Measurements from ENCODE around the gene FECH. TPM values are rescaled to one million over a fixed set of nuclear protein-coding genes. Genes with fewer than 3 reads are reported as not detected.

FECH gene
- total and polyA plus RNA-seq, 10 donors: 4.3 to 85.9 (median 20.2) TPM

- TF ChIP-seq POLR2A (IDR thresholded peaks at IDR 0.05): no peak
- TF ChIP-seq POLR2AphosphoS5 (IDR thresholded peaks at IDR 0.05): no peak
- no peak for TF ChIP-seq CTCF (IDR thresholded peaks at IDR 0.05 in 8 of 11, conservative IDR thresholded peaks at IDR 0.05 in 3 of 11)
- H3K4me3 ChIP-seq: no peak overlapping the region
These were observed 52.0 kb downstream of the FECH start for GRCh38 chr18:57534511-57534909.

GRCh38 chr18:57533868-57534510 is 52.5 kb downstream of the FECH start:
- intact Hi-C loops (cut with DNase I; ENCODE audit: low total_unique reads): no loop called here
- H3K4me1 ChIP-seq: no peaks in the 10 kb centered on the region
- no peak overlapping the region for H3K4me3 ChIP-seq
- no peaks in the 10 kb centered on the region for H3K36me3 ChIP-seq
- H3K27me3 ChIP-seq (replicated peaks in 1 of 7): no peaks in the 10 kb centered on the region
- TF ChIP-seq POLR2AphosphoS5 (IDR thresholded peaks at IDR 0.05) (no peak), POLR2A (IDR thresholded peaks at IDR 0.05) (no peak), CTCF (IDR thresholded peaks at IDR 0.05 in 8 of 11, conservative IDR thresholded peaks at IDR 0.05 in 3 of 11) (no peak)
- peak overlapping the region in 3 of 8 donors; percentile 12 to 21 (median 16) for H3K27ac ChIP-seq
- no peaks in the 10 kb centered on the region for H3K9me3 ChIP-seq
- no peak for DNase-seq
- 62 to 82% (median 68%) methylated on average over 4 of the region's 4 CpGs for WGBS, 5 donors

More at GRCh38 chr18:57534511-57534909, 52.0 kb downstream of the FECH start:
- Histone ChIP-seq H3K36me3 (no peaks in the 10 kb centered on the region), H3K9me3 (no peaks in the 10 kb centered on the region), H3K27ac (no peak overlapping the region), H3K27me3 (replicated peaks in 1 of 7) (no peaks in the 10 kb centered on the region), H3K4me1 (no peaks in the 10 kb centered on the region)
- intact Hi-C loops (cut with DNase I; ENCODE audit: low total_unique reads): no loop called here
- no peak for DNase-seq

GRCh38 chr18:57533006-57533867 is 53.3 kb downstream of the FECH start:
- H3K9me3 ChIP-seq: no peaks in the 10 kb centered on the region
- no peaks in the 10 kb centered on the region for H3K36me3 ChIP-seq
- no peak for DNase-seq
- WGBS, 5 donors: 49 to 69% (median 60%) methylated on average over 16 of the region's 16 CpGs
- H3K4me1 ChIP-seq: no peaks in the 10 kb centered on the region
- intact Hi-C loops (cut with DNase I; ENCODE audit: low total_unique reads): no loop called here
- H3K4me3 ChIP-seq: no peak overlapping the region
- peak overlapping the region in 3 of 8 donors; percentile 12 to 21 (median 16) for H3K27ac ChIP-seq
- H3K27me3 ChIP-seq (replicated peaks in 1 of 7): no peaks in the 10 kb centered on the region
- TF ChIP-seq POLR2A (IDR thresholded peaks at IDR 0.05) (no peak), POLR2AphosphoS5 (IDR thresholded peaks at IDR 0.05) (peak in 1 of 3 donors; percentile 35)

- 75 to 86% (median 82%) methylated on average over 7 of the region's 7 CpGs for WGBS, 5 donors
- no peak for TF ChIP-seq POLR2A (IDR thresholded peaks at IDR 0.05)
- TF ChIP-seq POLR2AphosphoS5 (IDR thresholded peaks at IDR 0.05): no peak
- no peak for TF ChIP-seq CTCF (IDR thresholded peaks at IDR 0.05 in 8 of 11, conservative IDR thresholded peaks at IDR 0.05 in 3 of 11)
- Histone ChIP-seq H3K36me3 (no peaks in the 10 kb centered on the region), H3K9me3 (peaks cover 0 to 6% (median 0%) of the 10 kb centered on the region in 8 donors), H3K27ac (no peak overlapping the region), H3K4me1 (no peaks in the 10 kb centered on the region), H3K4me3 (no peak overlapping the region), H3K27me3 (replicated peaks in 1 of 7) (no peaks in the 10 kb centered on the region)
- DNase-seq: no peak
- intact Hi-C loops (cut with DNase I; ENCODE audit: low total_unique reads): no loop called here
These were observed 57.4 kb downstream of the FECH start for GRCh38 chr18:57529151-57529550.

Data from spleen (tissue), 11 donors.